A549 (cell line): Measurements from ENCODE around the gene DIAPH2. TPM values are rescaled to one million over a fixed set of nuclear protein-coding genes. Genes with fewer than 3 reads are reported as not detected.

Source experiments
- ATAC-seq, 2 experiments: fragments of 200-7000 bp in 1 of 2; fragments of >200 bp in 1 of 2; cut with Nextera tagmentation in 1 of 2; cut with Tn5 transposase in 1 of 2; 3 replicates each; pipeline versions ENCODE4 v1.8.0 to v1.9.1; 2018 to 2020; ENCODE audit warnings: mild to moderate bottlenecking in 1 of 2, moderate library complexity in 1 of 2
- CTCF ChIA-PET: fragments of 300-600 bp; sonication (Branson Sonifier 250); formaldehyde crosslinking; extraction: SDS; loops from one replicate; lab custom pipeline; 2021; ENCODE audit warnings: antibody characterized with exemption, inconsistent platforms; lab: Yijun Ruan, JAX
- POLR2A ChIA-PET: fragments of 350-600 bp; formaldehyde crosslinking; extraction: SDS; loops from one replicate; lab custom pipeline; 2021; ENCODE audit warnings: antibody characterized with exemption, inconsistent platforms; lab: Yijun Ruan, JAX
- DNase-seq, 2 experiments: peaks; one replicate each; pipeline versions ENCODE4 v3.0.0 to v3.0.0-alpha.2; 2011 to 2016; ENCODE audit warnings: low read depth in 1 of 2, low spot score in 1 of 2
- FAIRE-seq: peaks from 2 replicates; lab custom pipeline; 2011; peaks lifted over from hg19 to GRCh38; lab: Jason Lieb, UNC
- H3K27ac ChIP-seq, 2 experiments: fragments of >200 bp; sonication (Bioruptor Twin); formaldehyde crosslinking; 3 replicates each; pipeline ENCODE4 v1.5.1; 2016 to 2017
- H3K4me1 ChIP-seq: fragments of >200 bp; sonication (Bioruptor Twin); formaldehyde crosslinking; 3 replicates; pipeline ENCODE4 v1.6.1; 2016
- H3K4me2 ChIP-seq: fragments of >200 bp; sonication (Bioruptor Twin); formaldehyde crosslinking; 3 replicates; pipeline ENCODE4 v1.6.1; 2016
- H3K4me3 ChIP-seq: fragments of >200 bp; sonication (Bioruptor Twin); formaldehyde crosslinking; 3 replicates; pipeline ENCODE4 v1.5.1; 2016
- H3K9me3 ChIP-seq: fragments of >200 bp; sonication (Bioruptor Twin); formaldehyde crosslinking; 3 replicates; pipeline ENCODE4 v1.6.1; 2016
- BCL3 ChIP-seq: fragments of >200 bp; sonication (Bioruptor Twin); formaldehyde crosslinking; IDR thresholded peaks from 3 replicates; pipeline ENCODE4 v1.6.1; 2016
- CBX2 ChIP-seq: fragments of 200-600 bp; sonication (generic); IDR thresholded peaks from 2 replicates; pipeline ENCODE4 v1.6.1; 2016; ENCODE audit warnings: low read depth, mild to moderate bottlenecking, borderline replicate concordance
- CBX8 ChIP-seq: fragments of 200-600 bp; sonication (generic); IDR thresholded peaks from 2 replicates; pipeline ENCODE4 v1.6.1; 2016
- EHMT2 ChIP-seq: fragments of 200-600 bp; sonication (generic); IDR thresholded peaks from 2 replicates; pipeline ENCODE4 v1.6.1; 2016; ENCODE audit warnings: antibody characterized with exemption, low read depth, mild to moderate bottlenecking, moderate library complexity
- EP300 ChIP-seq, 2 experiments: fragments of >200 bp; sonication (Bioruptor Twin); formaldehyde crosslinking; IDR thresholded peaks; 2 replicates in 1 of 2; 3 replicates in 1 of 2; pipeline ENCODE4 v1.6.1; 2016 to 2017
- FOSL2 ChIP-seq, 2 experiments: fragments of 450-650 bp in 1 of 2; fragments of >200 bp in 1 of 2; sonication (Bioruptor Twin) in 1 of 2; formaldehyde crosslinking; IDR thresholded peaks; 2 replicates each; pipeline versions ENCODE4 v1.5.0 to v1.6.1; 2016 to 2020; ENCODE audit warnings: mild to moderate bottlenecking in 1 of 2, moderate library complexity in 1 of 2
- HES2 ChIP-seq: fragments of >200 bp; sonication (Bioruptor Twin); formaldehyde crosslinking; IDR thresholded peaks from 2 replicates; pipeline ENCODE4 v1.6.1; 2016
- HEYL ChIP-seq: fragments of 250-450 bp; sonication (Bioruptor Pico); IDR thresholded peaks from 2 replicates; pipeline ENCODE4 v1.8.0; 2021; ENCODE audit warnings: mild to moderate bottlenecking, moderate library complexity
- HMGXB4 ChIP-seq: fragments of 250-450 bp; sonication (Bioruptor Pico); IDR thresholded peaks from 2 replicates; pipeline ENCODE4 v1.5.0; 2021; ENCODE audit warnings: mild to moderate bottlenecking, moderate library complexity, borderline replicate concordance
- HOXA7 ChIP-seq: fragments of 250-450 bp; sonication (Bioruptor Pico); IDR thresholded peaks from 2 replicates; pipeline ENCODE4 v1.5.0; 2020; ENCODE audit warnings: mild to moderate bottlenecking, moderate library complexity
- HOXB13 ChIP-seq: fragments of 250-450 bp; sonication (Bioruptor Pico); IDR thresholded peaks from 2 replicates; pipeline ENCODE4 v1.5.0; 2020; ENCODE audit warnings: low read depth, mild to moderate bottlenecking, moderate library complexity
- HOXB5 ChIP-seq: fragments of 250-450 bp; sonication (Bioruptor Pico); IDR thresholded peaks from 2 replicates; pipeline ENCODE4 v1.5.0; 2020; ENCODE audit warnings: mild to moderate bottlenecking, moderate library complexity
- KDM1A ChIP-seq: fragments of 200-600 bp; sonication (generic); IDR thresholded peaks from 2 replicates; pipeline ENCODE4 v1.6.1; 2016; ENCODE audit warnings: low read depth, mild to moderate bottlenecking
- MAFK ChIP-seq: fragments of 450-650 bp; IDR thresholded peaks from 2 replicates; pipeline ENCODE4 v1.6.1; 2014; ENCODE audit not compliant: partially characterized antibody
- MAZ ChIP-seq: fragments of 150-350 bp; IDR thresholded peaks from 2 replicates; pipeline ENCODE4 v1.6.1; 2014; ENCODE audit warnings: antibody characterized with exemption, low read depth, low read length, borderline replicate concordance
- NFE2L2 ChIP-seq: fragments of 150-350 bp; conservative IDR thresholded peaks from 2 replicates; pipeline ENCODE4 v1.6.1; 2014; ENCODE audit warnings: low read length
- PBX3 ChIP-seq: IDR thresholded peaks from 2 replicates; pipeline ENCODE4 v1.6.1; 2012
- PHF8 ChIP-seq: fragments of 200-600 bp; sonication (generic); IDR thresholded peaks from 2 replicates; pipeline ENCODE4 v1.6.1; 2016; ENCODE audit warnings: low read depth, mild to moderate bottlenecking, antibody characterized with exemption, moderate library complexity, borderline replicate concordance
- POLR2A ChIP-seq: IDR thresholded peaks from 2 replicates; pipeline ENCODE4 v1.6.1; 2012; ENCODE audit warnings: mild to moderate bottlenecking, low read length
- REST ChIP-seq: fragments of 200-600 bp; sonication (generic); IDR thresholded peaks from 2 replicates; pipeline ENCODE4 v1.6.1; 2016; ENCODE audit warnings: antibody characterized with exemption, mild to moderate bottlenecking, moderate library complexity
- SMC3 ChIP-seq: fragments of >200 bp; sonication (Bioruptor Twin); formaldehyde crosslinking; IDR thresholded peaks from 3 replicates; pipeline ENCODE4 v1.6.1; 2018; ENCODE audit warnings: inconsistent platforms
- SREBF2 ChIP-seq: fragments of 450-650 bp; IDR thresholded peaks from 2 replicates; pipeline ENCODE4 v1.6.1; 2014; ENCODE audit warnings: mild to moderate bottlenecking, moderate library complexity
- TFCP2L1 ChIP-seq: fragments of 250-450 bp; sonication (Bioruptor Pico); IDR thresholded peaks from 2 replicates; pipeline ENCODE4 v1.5.0; 2021; ENCODE audit warnings: mild to moderate bottlenecking
- USF2 ChIP-seq: fragments of 450-650 bp; IDR thresholded peaks from 2 replicates; pipeline ENCODE4 v1.6.1; 2014; ENCODE audit warnings: antibody characterized with exemption
- ZFP36 ChIP-seq: fragments of 450-650 bp; IDR thresholded peaks from 2 replicates; pipeline ENCODE4 v1.6.1; 2014; ENCODE audit warnings: borderline replicate concordance; ENCODE audit not compliant: partially characterized antibody
- ZNF302 ChIP-seq: fragments of 250-450 bp; sonication (Bioruptor Pico); IDR thresholded peaks from 2 replicates; pipeline ENCODE4 v1.9.0; 2021; ENCODE audit warnings: inconsistent platforms, mild to moderate bottlenecking, moderate library complexity
- WGBS: methylation state at CpG from one replicate; pipeline ENCODE4 v1.1.6; 2017; ENCODE audit errors: missing lambda C conversion rate; 5-methylcytosine and 5-hydroxymethylcytosine counted together
- polyA plus RNA-seq, 4 experiments: library from polyadenylated mRNA; depleted of rRNA in 3 of 4; stranded (reverse); fragments of >200 nt; fragmentation: RNase III in 1 of 4; extraction: RNeasy Plus Mini Kit Qiagen cat#74134 plus additional on column Dnase treatment in 1 of 4; gene quantifications; 2 replicates in 3 of 4; 3 replicates in 1 of 4; pipeline ENCODE4 v1.2.3, GENCODE V29; 2011 to 2017

DIAPH2 gene
- polyA plus RNA-seq, 2 of the 4 experiments (the other 2 are of a cell fraction): 3.7 to 10.0 TPM

- no peak for TF ChIP-seq FOSL2 (IDR thresholded peaks at IDR 0.05)
- no peak for TF ChIP-seq FOSL2 (CRISPR knock-in tag; IDR thresholded peaks at IDR 0.05)
- TF ChIP-seq MAFK: no peak
- TF ChIP-seq HES2: no peak
- TF ChIP-seq CBX8: no peak
Measured at GRCh38 chrX:97525981-97526380, 841.3 kb downstream of the DIAPH2 start (continued).

- Histone ChIP-seq H3K4me3 (no peak overlapping the region), H3K9me3 (peaks cover 5% of the 10 kb centered on the region; the same call in 1 of the 3 replicates), H3K27ac (no peak overlapping the region), H3K4me2 (no peak overlapping the region), H3K4me1 (peaks cover 10% of the 10 kb centered on the region; the same call in 1 of the 3 replicates)
- no peak for FAIRE-seq
- ChIA-PET CTCF (no interaction called here), POLR2A (no interaction called here)
- no peak for TF ChIP-seq HEYL (CRISPR knock-in tag)
- no peak for TF ChIP-seq PHF8
- no peak for TF ChIP-seq ZFP36
- no peak for TF ChIP-seq MAZ
- TF ChIP-seq HOXA7 (CRISPR knock-in tag): no peak
- no peak for TF ChIP-seq SMC3
- no peak for TF ChIP-seq HMGXB4 (CRISPR knock-in tag)
- no peak for TF ChIP-seq BCL3
- no peak for TF ChIP-seq HOXB5 (CRISPR knock-in tag)
- TF ChIP-seq ZNF302: no peak
- no peak for TF ChIP-seq TFCP2L1 (CRISPR knock-in tag)
- no peak for TF ChIP-seq KDM1A
- no peak for TF ChIP-seq USF2
- TF ChIP-seq SREBF2: no peak
- no peak for TF ChIP-seq EP300 (IDR thresholded peaks at IDR 0.05)
- no peak for TF ChIP-seq NFE2L2
- WGBS: 69% methylated on average over 1 of the region's 1 CpG
- no peak for DNase-seq
- ATAC-seq: no peak
Measured at GRCh38 chrX:97527725-97528124, 843.1 kb downstream of the DIAPH2 start.

GRCh38 chrX:97529536-97530200 is 845.0 kb downstream of the DIAPH2 start:
- no peak overlapping the region for H3K4me2 ChIP-seq
- H3K4me1 ChIP-seq: peaks cover 2% of the 10 kb centered on the region; the same call in 1 of the 3 replicates
- peak; percentile 81 for FAIRE-seq
- no peak for ATAC-seq
- CTCF ChIA-PET: interaction anchor here (0.6 kb wide), 1 partner anchor 544 kb away, joined by 3 read pairs; no protein-coding TSS in a partner anchor
- POLR2A ChIA-PET: no interaction called here
- DNase-seq: no peak
- 54% methylated on average over 1 of the region's 1 CpG for WGBS
- H3K27ac ChIP-seq: no peak overlapping the region
- peaks cover 5% of the 10 kb centered on the region; the same call in 1 of the 3 replicates for H3K9me3 ChIP-seq
- no peak overlapping the region for H3K4me3 ChIP-seq
- TF ChIP-seq REST (no peak), HOXB13 (CRISPR knock-in tag) (no peak), CBX2 (no peak), HOXB5 (CRISPR knock-in tag) (no peak), EHMT2 (no peak), PBX3 (no peak), NFE2L2 (no peak), POLR2A (no peak)
